Ectodermal cell (in vitro differentiated cells): ENCODE results near the gene FKBP1A.

ENCODE experiments used
- H3K27ac ChIP-seq: 2 replicates; pipeline ENCODE4 v1.7.0; 2013; ENCODE audit warnings: mild to moderate bottlenecking, low read depth, low read length; ENCODE audit not compliant: insufficient read depth, poor library complexity, severe bottlenecking
- H3K27me3 ChIP-seq: 2 replicates; pipeline ENCODE4 v1.7.0; 2013; ENCODE audit warnings: mild to moderate bottlenecking, low read length; ENCODE audit not compliant: insufficient read depth, control insufficient read depth, poor library complexity, severe bottlenecking
- H3K36me3 ChIP-seq: one replicate; pipeline ENCODE4 v1.7.0; 2013; ENCODE audit warnings: low read length; ENCODE audit not compliant: control insufficient read depth, insufficient read depth
- H3K4me1 ChIP-seq: one replicate; pipeline ENCODE4 v1.7.0; 2013; ENCODE audit warnings: low read length; ENCODE audit not compliant: control insufficient read depth, insufficient read depth
- H3K4me3 ChIP-seq: 2 replicates; pipeline ENCODE4 v1.7.0; 2013; ENCODE audit warnings: low read depth, low read length, control low read depth; ENCODE audit not compliant: insufficient read depth
- H3K9me3 ChIP-seq: 2 replicates; pipeline ENCODE4 v1.7.0; 2013; ENCODE audit warnings: mild to moderate bottlenecking, low read length, moderate library complexity; ENCODE audit not compliant: control insufficient read depth
- WGBS, 2 experiments: methylation state at CpG; one replicate each; pipeline ENCODE4 v1.1.7; 2013; ENCODE audit warnings: missing lambda C conversion rate in 2 of 2; 5-methylcytosine and 5-hydroxymethylcytosine counted together

Gene FKBP1A

DNA sequence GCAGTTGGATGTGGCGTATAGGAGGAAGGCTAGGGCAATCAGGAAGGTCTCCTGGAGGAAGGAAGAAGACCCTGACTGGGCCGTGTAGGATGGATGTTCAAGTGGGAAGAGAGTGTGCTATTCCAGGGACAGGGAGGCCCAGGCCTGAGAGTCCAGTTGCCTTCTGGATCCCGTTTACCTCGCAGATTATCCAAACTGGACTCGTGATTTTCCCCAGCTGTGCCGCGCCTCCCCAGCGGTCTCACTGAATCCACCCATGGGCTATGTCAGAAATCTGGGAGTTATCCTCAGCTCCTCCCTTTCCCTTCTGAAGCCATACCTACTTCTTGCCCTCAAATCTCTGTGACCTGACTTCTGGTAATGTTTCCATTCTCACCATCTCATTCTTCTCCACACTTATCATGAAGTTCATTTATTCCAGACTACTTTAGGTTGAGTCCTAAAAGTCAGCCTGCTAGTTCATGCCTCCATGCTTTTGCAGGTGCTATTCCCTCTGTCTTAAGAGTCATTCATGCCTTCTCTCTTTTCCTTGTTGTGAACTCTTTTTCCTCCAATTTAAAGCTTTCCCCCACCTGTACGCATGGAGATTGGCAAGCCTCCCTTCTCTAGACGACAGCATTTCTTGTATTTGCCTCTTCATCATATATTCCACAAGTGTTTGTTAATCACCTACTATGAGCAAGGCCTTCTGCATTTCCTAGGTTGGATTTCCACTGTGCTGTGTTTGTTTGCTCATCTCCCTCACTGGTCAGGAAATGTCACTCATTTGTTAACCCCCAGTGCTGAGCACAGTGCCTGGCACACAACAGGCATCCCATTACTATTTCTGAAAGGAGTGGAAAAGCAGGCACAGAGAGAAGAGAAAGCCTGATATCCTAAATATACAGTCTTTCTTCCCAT, 66.6 kb downstream of the FKBP1A start:
- no peaks in the 10 kb centered on the region for H3K27me3 ChIP-seq
- WGBS, 2 experiments = 52 to 54% methylated on average over 10 of the region's 10 CpGs
- peak overlapping the region; percentile 80 for H3K4me3 ChIP-seq
- no peaks in the 10 kb centered on the region for H3K9me3 ChIP-seq
- no peak overlapping the region for H3K27ac ChIP-seq
- H3K36me3 ChIP-seq = peaks cover 5% of the 10 kb centered on the region
- H3K4me1 ChIP-seq = peaks cover 13% of the 10 kb centered on the region

- 0 to 1% methylated on average over 56 of the region's 56 CpGs for WGBS, 2 experiments
- H3K27ac ChIP-seq = peak overlapping the region; percentile 87
- peak overlapping the region; percentile 80 for H3K4me3 ChIP-seq
- peaks cover 13% of the 10 kb centered on the region for H3K4me1 ChIP-seq
- no peaks in the 10 kb centered on the region for H3K9me3 ChIP-seq
- H3K36me3 ChIP-seq = peaks cover 5% of the 10 kb centered on the region
- no peaks in the 10 kb centered on the region for H3K27me3 ChIP-seq
Observed at GRCh38 chr20:1325173-1326030, 67.5 kb downstream of the FKBP1A start.

DNA sequence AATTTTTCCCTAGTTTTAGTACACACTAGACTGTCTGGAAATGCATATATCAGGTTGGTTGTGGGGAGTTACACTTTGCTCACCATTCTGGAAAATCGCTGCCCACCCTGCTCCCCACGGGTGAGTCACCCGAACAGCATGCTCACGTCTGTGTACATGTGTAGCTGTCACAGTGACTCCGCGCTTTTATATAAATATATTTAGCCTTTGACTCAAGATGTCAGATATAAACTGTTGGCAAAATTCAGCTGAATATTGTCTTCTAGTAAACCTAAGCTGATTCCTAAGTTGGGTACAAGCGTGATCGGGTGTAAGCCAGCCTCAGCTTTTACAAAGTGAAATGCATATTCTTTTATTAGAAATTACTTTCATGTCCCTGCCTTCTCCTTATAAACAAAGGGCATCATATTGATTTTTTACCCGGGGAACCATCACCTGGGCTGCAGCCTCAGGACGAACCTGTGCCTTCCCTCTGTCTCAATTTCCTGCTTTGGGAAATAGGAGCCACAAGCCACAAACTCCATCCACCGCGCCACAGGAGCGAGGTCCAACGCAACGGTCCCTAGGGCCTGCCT, 68.2 kb downstream of the FKBP1A start:
- WGBS, 2 experiments = 48 to 55% methylated on average over 15 of the region's 15 CpGs
- peak overlapping the region; percentile 80 for H3K4me3 ChIP-seq
- H3K27ac ChIP-seq = peak overlapping the region; percentile 67
- H3K9me3 ChIP-seq = no peaks in the 10 kb centered on the region
- H3K27me3 ChIP-seq = no peaks in the 10 kb centered on the region
- peaks cover 5% of the 10 kb centered on the region for H3K36me3 ChIP-seq
- peaks cover 13% of the 10 kb centered on the region for H3K4me1 ChIP-seq

DNA sequence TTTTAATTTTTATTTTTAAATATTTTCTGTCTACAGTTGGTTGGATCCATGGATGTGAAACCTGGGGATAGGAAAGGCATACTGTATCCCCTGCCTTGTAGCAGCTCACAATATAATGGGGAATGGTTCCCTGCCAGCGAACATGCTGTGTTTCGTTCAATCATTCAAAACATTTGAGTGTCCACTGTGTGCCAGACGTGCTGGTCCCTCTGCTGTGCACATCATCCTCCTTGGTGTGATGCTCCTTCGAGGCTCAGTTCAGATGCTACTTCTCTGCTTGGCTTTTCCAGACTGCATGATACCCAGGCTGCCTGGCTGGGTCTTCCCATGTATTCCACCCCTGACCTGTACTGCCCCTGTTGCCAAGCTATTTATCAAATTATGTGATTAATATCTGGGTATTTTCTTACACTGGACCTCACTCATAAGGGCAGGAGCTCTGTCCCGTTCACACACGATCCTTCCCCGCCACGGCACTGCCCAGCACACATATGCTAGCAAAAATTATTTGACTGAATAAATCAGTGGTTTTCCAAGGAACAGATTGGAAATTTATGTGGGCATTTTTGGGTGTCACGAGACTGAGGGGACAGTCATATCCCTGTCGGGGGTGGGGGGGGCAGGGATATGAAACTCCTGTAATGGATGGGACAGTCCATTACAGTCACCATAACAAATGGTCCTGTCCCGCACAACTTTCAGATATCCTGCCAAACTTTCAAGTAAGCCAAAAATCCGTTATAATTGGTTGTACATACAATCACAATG, 68.8 kb downstream of the FKBP1A start:
- Histone ChIP-seq H3K9me3 (no peaks in the 10 kb centered on the region), H3K27ac (no peak overlapping the region), H3K4me3 (no peak overlapping the region), H3K4me1 (peaks cover 13% of the 10 kb centered on the region), H3K27me3 (no peaks in the 10 kb centered on the region), H3K36me3 (peaks cover 5% of the 10 kb centered on the region)
- WGBS, 2 experiments = 82 to 92% methylated on average over 12 of the region's 12 CpGs

- Histone ChIP-seq H3K27ac (no peak overlapping the region), H3K4me3 (no peak overlapping the region), H3K9me3 (no peaks in the 10 kb centered on the region), H3K27me3 (no peaks in the 10 kb centered on the region), H3K36me3 (peaks cover 5% of the 10 kb centered on the region), H3K4me1 (peaks cover 13% of the 10 kb centered on the region)
- WGBS, 2 experiments = 79 to 85% methylated on average over 5 to 6 of the region's 6 CpGs
Observed at GRCh38 chr20:1323256-1323655, 69.6 kb downstream of the FKBP1A start.

DNA sequence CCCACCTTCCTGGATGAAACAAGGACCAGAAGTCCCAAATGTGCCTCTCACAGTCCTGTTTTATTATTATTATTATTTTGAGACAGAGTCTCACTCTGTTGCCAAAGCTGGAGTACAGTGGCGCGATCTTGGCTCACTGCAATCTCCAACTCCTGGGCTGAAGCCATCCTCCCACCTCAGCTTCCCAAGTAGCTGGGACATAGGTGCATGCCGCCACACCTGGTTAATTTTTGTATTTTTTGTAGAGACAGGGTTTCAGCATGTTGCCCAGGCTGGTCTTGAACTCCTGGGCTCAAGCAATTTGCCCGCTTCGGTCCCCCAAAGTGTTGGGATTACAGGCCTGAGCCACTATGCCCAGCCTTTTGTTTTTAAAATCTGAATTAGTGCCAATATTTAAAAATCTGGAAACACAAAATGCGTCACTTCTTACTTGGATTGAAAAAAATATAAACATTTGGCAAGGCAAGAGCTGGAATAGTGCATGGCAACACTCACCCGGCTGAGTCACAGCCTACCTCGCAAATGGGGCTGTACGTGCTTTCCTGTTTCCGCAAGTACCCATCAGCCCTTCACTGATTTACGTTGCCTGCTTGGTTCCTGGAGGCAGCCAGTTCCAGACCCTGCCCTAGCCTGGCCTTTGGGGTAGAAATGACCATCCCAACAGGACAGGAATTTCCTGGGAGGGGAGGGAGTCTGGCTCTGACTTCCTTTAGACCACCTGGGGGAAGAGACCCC, 70.2 kb downstream of the FKBP1A start:
- Histone ChIP-seq H3K4me1 (peaks cover 13% of the 10 kb centered on the region), H3K4me3 (no peak overlapping the region), H3K36me3 (peaks cover 5% of the 10 kb centered on the region), H3K27ac (no peak overlapping the region), H3K9me3 (no peaks in the 10 kb centered on the region), H3K27me3 (no peaks in the 10 kb centered on the region)
- 93% methylated on average over 11 of the region's 11 CpGs for WGBS, 2 experiments

GRCh38 chr20:1321654-1321939, 71.3 kb downstream of the FKBP1A start:
- Histone ChIP-seq H3K4me1 (peaks cover 12% of the 10 kb centered on the region), H3K4me3 (no peak overlapping the region), H3K36me3 (no peaks in the 10 kb centered on the region), H3K27ac (no peak overlapping the region), H3K27me3 (no peaks in the 10 kb centered on the region), H3K9me3 (no peaks in the 10 kb centered on the region)
- WGBS, 2 experiments = 78 to 86% methylated on average over 4 of the region's 4 CpGs

- Histone ChIP-seq H3K4me3 (no peak overlapping the region), H3K9me3 (no peaks in the 10 kb centered on the region), H3K4me1 (peaks cover 7% of the 10 kb centered on the region), H3K27ac (no peak overlapping the region), H3K36me3 (no peaks in the 10 kb centered on the region), H3K27me3 (no peaks in the 10 kb centered on the region)
- 81 to 84% methylated on average over 17 of the region's 17 CpGs for WGBS, 2 experiments
Observed at GRCh38 chr20:1320902-1321653, 71.8 kb downstream of the FKBP1A start.

- Histone ChIP-seq H3K36me3 (no peaks in the 10 kb centered on the region), H3K27ac (no peak overlapping the region), H3K4me1 (peaks cover 6% of the 10 kb centered on the region), H3K4me3 (no peak overlapping the region), H3K9me3 (no peaks in the 10 kb centered on the region), H3K27me3 (no peaks in the 10 kb centered on the region)
- WGBS, 2 experiments = 84 to 87% methylated on average over 6 of the region's 6 CpGs
Observed at GRCh38 chr20:1320016-1320415, 72.8 kb downstream of the FKBP1A start.
